Smooth muscle cell (in vitro differentiated cells): ENCODE results near the gene KREMEN1. TPM values are rescaled to one million over a fixed set of nuclear protein-coding genes. Genes with fewer than 3 reads are reported as not detected.

Source experiments
- DNase-seq: peaks from one replicate; lab custom pipeline; 2025; ENCODE audit not compliant: unreplicated experiment; lab: John Stamatoyannopoulos, UW
- H2AFZ ChIP-seq: fragments of 200-600 bp; sonication (generic); 2 replicates; pipeline ENCODE4 v1.6.0; 2016; ENCODE audit warnings: antibody characterized with exemption, low read depth, mild to moderate bottlenecking
- H3F3A ChIP-seq: fragments of 200-600 bp; sonication (generic); 2 replicates; pipeline ENCODE4 v1.6.0; 2017; ENCODE audit warnings: antibody characterized with exemption, low read depth
- H3K27ac ChIP-seq: fragments of 200-600 bp; sonication (generic); 2 replicates; pipeline ENCODE4 v1.5.1; 2016; ENCODE audit warnings: low read depth, mild to moderate bottlenecking
- H3K27me3 ChIP-seq: fragments of 200-600 bp; sonication (generic); 2 replicates; pipeline ENCODE4 v1.6.1; 2016; ENCODE audit warnings: low read depth, mild to moderate bottlenecking
- H3K36me3 ChIP-seq: fragments of 200-600 bp; sonication (generic); 2 replicates; pipeline ENCODE4 v1.5.1; 2016; ENCODE audit warnings: low read depth
- H3K4me1 ChIP-seq: fragments of 200-600 bp; sonication (generic); 2 replicates; pipeline ENCODE4 v1.5.1; 2016; ENCODE audit warnings: low read depth
- H3K4me2 ChIP-seq: fragments of 200-600 bp; sonication (generic); 2 replicates; pipeline ENCODE4 v1.6.0; 2016; ENCODE audit warnings: mild to moderate bottlenecking
- H3K4me3 ChIP-seq: fragments of 200-600 bp; sonication (generic); 2 replicates; pipeline ENCODE4 v1.5.1; 2016; ENCODE audit warnings: mild to moderate bottlenecking
- H3K79me2 ChIP-seq: fragments of 200-600 bp; sonication (generic); 2 replicates; pipeline ENCODE4 v1.6.0; 2016; ENCODE audit warnings: low read depth, mild to moderate bottlenecking
- H3K9ac ChIP-seq: fragments of 200-600 bp; sonication (generic); 2 replicates; pipeline ENCODE4 v1.6.0; 2016; ENCODE audit warnings: low read depth
- H3K9me3 ChIP-seq: fragments of 200-600 bp; sonication (generic); replicated peaks from 2 replicates; pipeline ENCODE4 v1.5.1; 2016; ENCODE audit warnings: low read depth
- H4K20me1 ChIP-seq: fragments of 200-600 bp; sonication (generic); 2 replicates; pipeline ENCODE4 v1.6.0; 2016; ENCODE audit warnings: low read depth
- CTCF ChIP-seq: fragments of 200-600 bp; sonication (generic); IDR thresholded peaks from 2 replicates; pipeline ENCODE4 v1.5.1; 2017; ENCODE audit warnings: borderline replicate concordance, mild to moderate bottlenecking, antibody characterized with exemption; ENCODE audit not compliant: insufficient read depth, poor library complexity, severe bottlenecking
- WGBS: methylation state at CpG from one replicate; pipeline ENCODE4 v1.1.7; 2016; ENCODE audit warnings: low lambda C conversion rate; 5-methylcytosine and 5-hydroxymethylcytosine counted together
- polyA plus RNA-seq: library from polyadenylated mRNA; unstranded; fragments of >200 nt; fragmentation: Nextera tagmentation; extraction: Ambion mirVana; gene quantifications from 2 replicates; pipeline ENCODE4 v1.2.1, GENCODE V29; 2016
- total RNA-seq: library from RNA; depleted of rRNA; stranded (reverse); fragments of >200 nt; gene quantifications from 2 replicates; pipeline ENCODE4 v1.2.3, GENCODE V29; 2014

KREMEN1 gene
- total and polyA plus RNA-seq, 2 experiments from 2014 or later, result 6.0 to 6.8 TPM

GRCh38 chr22:29195964-29196666, 123.3 kb downstream of the KREMEN1 start:
- no peaks in the 10 kb centered on the region for H3K27me3 ChIP-seq
- H3F3A ChIP-seq, result no peaks in the 10 kb centered on the region
- H3K4me1 ChIP-seq, result no peaks in the 10 kb centered on the region
- no peak overlapping the region for H3K4me2 ChIP-seq
- H4K20me1 ChIP-seq, result no peaks in the 10 kb centered on the region
- WGBS, result 82% methylated on average over 10 of the region's 10 CpGs
- H3K4me3 ChIP-seq, result no peak overlapping the region
- no peak for TF ChIP-seq CTCF
- DNase-seq, result no peak
- no peaks in the 10 kb centered on the region for H3K9me3 ChIP-seq
- H2AFZ ChIP-seq, result no peak overlapping the region
- H3K27ac ChIP-seq, result no peak overlapping the region
- H3K79me2 ChIP-seq, result no peaks in the 10 kb centered on the region
- no peak overlapping the region for H3K9ac ChIP-seq
- H3K36me3 ChIP-seq, result no peaks in the 10 kb centered on the region

- TF ChIP-seq CTCF, result no peak
- Histone ChIP-seq H3K9ac (no peak overlapping the region), H3K79me2 (no peaks in the 10 kb centered on the region), H3K27me3 (no peaks in the 10 kb centered on the region), H3F3A (no peaks in the 10 kb centered on the region), H3K4me1 (no peaks in the 10 kb centered on the region), H2AFZ (no peak overlapping the region), H3K36me3 (no peaks in the 10 kb centered on the region), H3K27ac (no peak overlapping the region), H3K4me3 (no peak overlapping the region), H3K4me2 (no peak overlapping the region), H3K9me3 (no peaks in the 10 kb centered on the region), H4K20me1 (no peaks in the 10 kb centered on the region)
- 94% methylated on average over 3 of the region's 3 CpGs for WGBS
- DNase-seq, result no peak
Measured at GRCh38 chr22:29197096-29197495, 124.3 kb downstream of the KREMEN1 start.

- H3K9me3 ChIP-seq, result no peaks in the 10 kb centered on the region
- H3F3A ChIP-seq, result no peaks in the 10 kb centered on the region
- no peaks in the 10 kb centered on the region for H3K4me1 ChIP-seq
- no peaks in the 10 kb centered on the region for H4K20me1 ChIP-seq
- no peak overlapping the region for H3K27ac ChIP-seq
- TF ChIP-seq CTCF, result no peak
- no peak for DNase-seq
- WGBS, result 91% methylated on average over 5 of the region's 5 CpGs
- H3K79me2 ChIP-seq, result no peaks in the 10 kb centered on the region
- H3K36me3 ChIP-seq, result no peaks in the 10 kb centered on the region
- H3K9ac ChIP-seq, result no peak overlapping the region
- no peaks in the 10 kb centered on the region for H3K27me3 ChIP-seq
- H3K4me2 ChIP-seq, result no peak overlapping the region
- H3K4me3 ChIP-seq, result no peak overlapping the region
- H2AFZ ChIP-seq, result no peak overlapping the region
Measured at GRCh38 chr22:29198240-29198639, 125.4 kb downstream of the KREMEN1 start.
